ENCODE results near the gene CBFA2T3.

- no peak for TF ChIP-seq POLR2AphosphoS5 (IDR thresholded peaks at IDR 0.05; ENCODE audit: low read depth, low read length)
- no peak for TF ChIP-seq REST (IDR thresholded peaks at IDR 0.05; ENCODE audit: insufficient read depth in 1 of 2, low read depth in 2 of 2, low read length in 2 of 2)
- no peak for TF ChIP-seq TAF1 (IDR thresholded peaks at IDR 0.05; ENCODE audit: borderline replicate concordance, insufficient read depth, low read length)
These were observed 35.6 kb upstream of the CBFA2T3 start for GRCh38 chr16:89012622-89012995.
